HL-60 (cell line): Measurements from ENCODE around the gene KRT86.

Experiments used
- DNase-seq, 2 experiments: peaks; one replicate each; pipeline ENCODE4 v3.0.0-alpha.2; 2010 to 2020; ENCODE audit warnings: low read depth in 1 of 2, low spot score in 1 of 2
- H3K27ac ChIP-seq: fragments of 250-450 bp; sonication (Bioruptor Pico); replicated peaks from 2 replicates; pipeline ENCODE4 v1.5.1; 2020; ENCODE audit warnings: mild to moderate bottlenecking, moderate library complexity
- H3K27me3 ChIP-seq: fragments of 250-450 bp; sonication (Bioruptor Pico); 2 replicates; pipeline ENCODE4 v1.5.1; 2021; ENCODE audit warnings: mild to moderate bottlenecking, moderate library complexity; ENCODE audit not compliant: insufficient read depth, poor library complexity, severe bottlenecking
- H3K4me3 ChIP-seq: replicated peaks from 2 replicates; pipeline ENCODE4 v1.5.1; 2011; ENCODE audit warnings: mild to moderate bottlenecking, control low read depth, low read length; ENCODE audit not compliant: insufficient read depth
- CTCF ChIP-seq: IDR thresholded peaks from one replicate; pipeline ENCODE4 v1.5.1; 2011; ENCODE audit warnings: low read length, control low read depth, inconsistent platforms; ENCODE audit not compliant: insufficient read depth
- GABPA ChIP-seq: IDR thresholded peaks from 2 replicates; pipeline ENCODE4 v1.6.1; 2012; ENCODE audit warnings: low read depth
- POLR2AphosphoS5 ChIP-seq: IDR thresholded peaks from 2 replicates; pipeline ENCODE4 v1.6.1; 2012; ENCODE audit warnings: low read depth
- SPI1 ChIP-seq: IDR thresholded peaks from 2 replicates; pipeline ENCODE4 v1.6.1; 2012; ENCODE audit warnings: low read depth, mild to moderate bottlenecking, borderline replicate concordance
- TF ChIP-seq, protein P1 (sequence below): IDR thresholded peaks from 2 replicates; pipeline ENCODE4 v1.6.1; 2012; ENCODE audit warnings: low read depth; ENCODE audit not compliant: insufficient replicate concordance

The KRT86 gene

GRCh38 chr12:52333321-52333720 is 58.9 kb downstream of the KRT86 start:
- DNase-seq, result no peak
- TF ChIP-seq GABPA (no peak), SPI1 (no peak), CTCF (no peak), POLR2AphosphoS5 (no peak)
- TF ChIP-seq, protein P1, sequence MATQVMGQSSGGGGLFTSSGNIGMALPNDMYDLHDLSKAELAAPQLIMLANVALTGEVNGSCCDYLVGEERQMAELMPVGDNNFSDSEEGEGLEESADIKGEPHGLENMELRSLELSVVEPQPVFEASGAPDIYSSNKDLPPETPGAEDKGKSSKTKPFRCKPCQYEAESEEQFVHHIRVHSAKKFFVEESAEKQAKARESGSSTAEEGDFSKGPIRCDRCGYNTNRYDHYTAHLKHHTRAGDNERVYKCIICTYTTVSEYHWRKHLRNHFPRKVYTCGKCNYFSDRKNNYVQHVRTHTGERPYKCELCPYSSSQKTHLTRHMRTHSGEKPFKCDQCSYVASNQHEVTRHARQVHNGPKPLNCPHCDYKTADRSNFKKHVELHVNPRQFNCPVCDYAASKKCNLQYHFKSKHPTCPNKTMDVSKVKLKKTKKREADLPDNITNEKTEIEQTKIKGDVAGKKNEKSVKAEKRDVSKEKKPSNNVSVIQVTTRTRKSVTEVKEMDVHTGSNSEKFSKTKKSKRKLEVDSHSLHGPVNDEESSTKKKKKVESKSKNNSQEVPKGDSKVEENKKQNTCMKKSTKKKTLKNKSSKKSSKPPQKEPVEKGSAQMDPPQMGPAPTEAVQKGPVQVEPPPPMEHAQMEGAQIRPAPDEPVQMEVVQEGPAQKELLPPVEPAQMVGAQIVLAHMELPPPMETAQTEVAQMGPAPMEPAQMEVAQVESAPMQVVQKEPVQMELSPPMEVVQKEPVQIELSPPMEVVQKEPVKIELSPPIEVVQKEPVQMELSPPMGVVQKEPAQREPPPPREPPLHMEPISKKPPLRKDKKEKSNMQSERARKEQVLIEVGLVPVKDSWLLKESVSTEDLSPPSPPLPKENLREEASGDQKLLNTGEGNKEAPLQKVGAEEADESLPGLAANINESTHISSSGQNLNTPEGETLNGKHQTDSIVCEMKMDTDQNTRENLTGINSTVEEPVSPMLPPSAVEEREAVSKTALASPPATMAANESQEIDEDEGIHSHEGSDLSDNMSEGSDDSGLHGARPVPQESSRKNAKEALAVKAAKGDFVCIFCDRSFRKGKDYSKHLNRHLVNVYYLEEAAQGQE, result no peak
- peaks cover 16% of the 10 kb centered on the region for H3K27me3 ChIP-seq
- no peak overlapping the region for H3K27ac ChIP-seq
- H3K4me3 ChIP-seq, result no peak overlapping the region

GRCh38 chr12:52334185-52334584 is 59.7 kb downstream of the KRT86 start:
- no peak overlapping the region for H3K4me3 ChIP-seq
- H3K27me3 ChIP-seq, result peaks cover 20% of the 10 kb centered on the region
- H3K27ac ChIP-seq, result no peak overlapping the region
- TF ChIP-seq POLR2AphosphoS5, result no peak
- no peak for DNase-seq

DNA sequence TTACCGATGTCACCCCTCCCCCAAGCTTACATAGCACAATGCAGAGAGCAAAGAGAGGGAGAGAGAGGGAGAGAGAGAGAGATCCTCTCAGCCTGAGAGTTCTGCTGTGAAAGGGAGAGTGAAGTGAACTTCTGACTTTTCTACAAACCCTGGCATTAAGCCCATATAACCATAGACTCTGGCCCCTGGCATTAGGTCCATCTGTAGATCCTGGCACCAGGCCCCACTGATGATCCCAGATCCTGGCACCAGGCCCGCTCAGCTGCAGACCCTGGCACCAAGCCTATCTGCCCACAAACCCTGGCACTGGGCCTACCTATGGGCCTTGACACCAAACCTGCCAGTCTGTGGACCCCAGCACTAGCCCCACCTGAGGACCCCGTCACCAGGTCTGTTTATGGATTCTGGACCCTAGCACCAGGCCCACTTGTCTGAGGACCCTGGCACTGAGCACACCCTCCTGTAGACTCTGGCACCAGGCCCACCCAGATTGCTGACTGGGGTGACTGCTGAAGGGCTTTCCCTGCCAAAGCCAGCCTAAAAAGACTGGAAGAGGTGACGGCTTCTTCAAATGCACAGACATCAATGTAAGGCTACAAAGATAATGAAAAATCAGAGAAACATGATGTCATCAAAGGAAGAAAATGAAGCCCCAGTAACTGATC is 61.3 kb downstream of the KRT86 start:
- Histone ChIP-seq H3K27me3 (peaks cover 11% of the 10 kb centered on the region), H3K4me3 (no peak overlapping the region), H3K27ac (no peak overlapping the region)
- TF ChIP-seq POLR2AphosphoS5 (no peak), GABPA (no peak), CTCF (no peak), SPI1 (no peak)
- TF ChIP-seq, protein P1, result no peak
- no peak for DNase-seq

DNA sequence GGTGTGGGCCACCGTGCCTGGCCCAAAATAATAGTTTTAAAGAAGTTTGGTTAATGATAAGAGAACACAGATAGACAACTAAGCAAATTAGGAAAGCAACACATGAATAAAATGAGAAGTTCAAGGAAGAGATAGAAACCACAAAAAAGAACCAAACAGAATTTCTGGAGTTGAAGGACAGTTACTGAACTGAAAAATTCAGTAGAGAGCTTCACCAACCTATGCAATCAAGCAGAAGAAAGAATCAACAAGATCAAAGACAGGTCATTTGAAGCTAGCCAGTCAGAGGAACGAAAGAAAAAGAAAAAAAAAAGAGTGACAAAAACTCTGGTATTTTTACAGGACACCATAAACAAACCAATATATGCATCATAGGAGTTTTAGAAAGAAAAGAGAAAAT is 62.2 kb downstream of the KRT86 start:
- Histone ChIP-seq H3K4me3 (no peak overlapping the region), H3K27me3 (peaks cover 10% of the 10 kb centered on the region), H3K27ac (no peak overlapping the region)
- TF ChIP-seq, protein P1, result no peak
- no peak for TF ChIP-seq POLR2AphosphoS5
- TF ChIP-seq GABPA, result no peak
- TF ChIP-seq CTCF, result no peak
- no peak for TF ChIP-seq SPI1
- DNase-seq, result no peak
